ENCODE data around the gene KCNIP1.

- TF ChIP-seq CTCF (IDR thresholded peaks at IDR 0.05; ENCODE audit: insufficient read depth, low read length, poor library complexity, severe bottlenecking) (no peak), EZH2phosphoT487 (conservative IDR thresholded peaks at IDR 0.05; ENCODE audit: low read length) (no peak)
Observed at GRCh38 chr5:170761048-170761707, 257.4 kb downstream of the KCNIP1 start.

All from SU-DHL-6 (cell line).